H4 (cell line): ENCODE data around the gene PTPN12. TPM values are rescaled to one million over a fixed set of nuclear protein-coding genes. Genes with fewer than 3 reads are reported as not detected.
"Not testable (repeated sequence)": the region's sequence is repeated elsewhere in the genome, so short reads cannot be mapped to it uniquely, and the experiment has no call there.

ENCODE experiments used
- DNase-seq: peaks from one replicate; pipeline ENCODE4 v3.0.0-alpha.2; 2015; ENCODE audit warnings: low spot score
- total RNA-seq: library from RNA; depleted of rRNA; stranded (reverse); fragments of >200 nt; shearing (Covaris generic); gene quantifications from 2 replicates; pipeline ENCODE4 v1.2.3, GENCODE V29; 2014

PTPN12 gene
- total RNA-seq, 1 experiment from 2014 or later, result 24.4 TPM

DNA sequence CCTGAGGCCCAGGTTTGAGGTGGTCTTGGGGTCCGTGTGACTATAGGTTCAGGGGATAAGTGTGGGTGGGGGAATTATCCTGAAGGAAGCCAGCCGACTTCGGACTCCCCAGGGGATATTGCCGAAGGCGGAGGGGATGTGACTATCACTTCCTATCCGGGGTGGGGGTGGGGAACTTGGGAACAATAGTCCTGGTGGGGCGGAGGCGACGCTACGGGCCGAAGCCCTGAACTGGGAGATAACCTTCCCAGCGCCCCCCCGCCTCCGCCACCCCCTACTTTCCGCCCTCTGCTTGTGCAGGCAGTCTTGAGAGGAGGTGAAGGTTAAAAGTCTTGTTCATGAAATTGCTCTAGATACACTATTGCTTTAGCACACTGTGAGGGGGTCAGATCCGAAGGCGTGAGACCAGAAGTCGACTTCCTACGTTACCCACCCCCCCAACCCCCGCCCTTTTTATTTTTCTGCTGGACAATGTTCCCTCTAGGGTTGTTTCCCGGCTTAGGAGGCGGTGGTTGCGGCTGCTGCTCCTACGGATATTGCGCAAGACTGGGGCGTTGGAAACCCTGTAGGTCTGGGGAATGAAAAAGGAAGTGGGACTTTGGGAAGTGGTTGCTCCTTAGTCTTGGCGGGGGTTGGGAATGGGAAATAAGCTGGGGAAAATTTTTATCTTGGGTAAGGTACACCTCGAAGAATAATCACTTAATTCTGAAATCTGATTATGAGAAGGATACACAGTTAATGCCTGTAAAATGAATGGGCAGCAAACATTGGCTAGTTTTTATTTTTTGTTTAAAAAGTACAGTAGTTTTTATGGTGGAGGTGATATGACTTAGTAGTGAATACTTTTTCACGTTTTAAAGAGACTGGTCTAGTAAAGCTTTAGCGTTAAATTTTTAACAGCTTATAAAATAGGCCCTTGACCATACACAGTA is 1.5 kb downstream of the PTPN12 start:
- peak; percentile 98 for DNase-seq

- DNase-seq, result no peak
Measured at GRCh38 chr7:77540402-77540822, 3.3 kb downstream of the PTPN12 start.

DNA sequence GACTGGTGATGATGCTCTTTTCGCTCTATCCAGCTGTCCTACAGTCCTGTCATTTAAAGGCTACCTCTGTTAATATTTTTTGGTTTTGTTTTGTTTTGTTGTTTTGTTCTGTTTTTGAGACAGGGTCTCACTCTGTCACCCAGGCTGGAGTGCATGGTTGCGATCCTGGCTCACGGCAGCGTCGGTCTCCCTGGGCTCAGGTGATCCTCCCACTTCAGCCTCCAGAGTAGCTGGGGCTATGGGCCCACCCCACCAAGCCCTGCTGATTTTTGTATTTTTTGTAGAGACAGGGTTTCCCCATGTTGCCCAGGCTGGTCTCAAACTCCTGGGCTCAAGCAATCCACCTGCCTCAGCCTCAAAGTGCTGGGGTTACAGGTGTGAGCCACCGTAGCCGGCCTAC is 3.9 kb downstream of the PTPN12 start:
- not testable (repeated sequence) for DNase-seq

GRCh38 chr7:77542409-77542808 is 5.3 kb downstream of the PTPN12 start:
- no peak for DNase-seq

- DNase-seq, result no peak
Measured at GRCh38 chr7:77542895-77543294, 5.8 kb downstream of the PTPN12 start.

GRCh38 chr7:77543910-77544309 is 6.8 kb downstream of the PTPN12 start:
- no peak for DNase-seq

- DNase-seq, result no peak
Measured at GRCh38 chr7:77544518-77544917, 7.4 kb downstream of the PTPN12 start.

DNA sequence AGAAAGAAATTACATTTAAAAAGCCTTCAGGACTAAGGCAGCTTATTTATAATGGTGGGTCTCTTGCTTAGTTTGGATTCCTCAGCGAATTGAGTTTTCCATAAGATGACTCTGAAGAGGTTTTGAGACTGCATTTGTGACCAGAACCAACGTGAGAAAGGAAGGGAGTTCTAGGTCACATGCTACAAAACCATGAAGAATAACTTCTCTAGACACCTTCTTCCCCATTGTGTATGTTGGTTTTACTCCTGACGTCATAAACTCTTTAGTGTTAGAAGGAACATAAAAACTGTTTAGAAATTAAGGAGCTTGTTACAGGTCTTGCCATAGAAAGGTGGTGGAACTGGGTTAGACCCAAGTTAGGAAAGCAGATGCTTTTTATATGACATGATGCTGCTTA is 11.1 kb downstream of the PTPN12 start:
- no peak for DNase-seq

DNA sequence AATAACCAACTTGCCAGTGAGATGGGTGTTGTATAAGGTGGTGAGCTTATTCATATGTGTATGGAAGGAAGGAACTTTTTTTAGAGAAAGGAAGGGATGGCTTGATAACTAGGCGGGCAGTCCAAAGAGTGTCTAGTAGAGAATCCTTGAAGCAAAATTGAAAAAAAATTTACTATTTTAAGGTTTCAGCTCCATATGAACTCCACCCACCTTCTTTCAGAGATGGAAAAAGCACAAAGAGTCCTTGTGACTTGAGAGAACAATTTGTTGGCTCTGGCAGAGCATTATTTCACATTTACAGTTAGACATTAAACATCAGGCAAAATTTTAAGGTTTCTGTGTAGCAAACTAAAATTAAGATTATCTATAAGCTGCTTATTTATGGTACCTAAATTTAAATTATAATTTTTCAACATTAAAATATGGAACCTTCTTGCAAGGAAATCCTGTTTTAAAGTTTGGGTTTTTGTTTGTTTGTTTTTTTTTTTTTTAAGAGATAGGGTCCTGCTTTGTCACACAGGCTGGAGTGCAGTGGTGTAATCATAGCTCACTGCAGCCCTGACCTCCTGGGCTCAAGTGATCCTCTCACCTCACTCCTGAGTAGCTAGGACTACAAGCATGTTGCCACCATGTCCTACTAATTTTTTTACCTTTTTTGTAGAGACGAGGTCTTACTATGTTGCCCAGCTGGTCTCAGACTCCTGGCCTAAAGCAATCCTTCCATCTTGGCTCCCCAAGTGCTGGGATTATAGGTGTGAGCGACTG is 12.2 kb downstream of the PTPN12 start:
- DNase-seq, result no peak

- no peak for DNase-seq
Measured at GRCh38 chr7:77550586-77550985, 13.5 kb downstream of the PTPN12 start.

GRCh38 chr7:77553123-77553522 is 16.0 kb downstream of the PTPN12 start:
- DNase-seq, result no peak

- no peak for DNase-seq
Measured at GRCh38 chr7:77558284-77558967, 21.3 kb downstream of the PTPN12 start.

DNA sequence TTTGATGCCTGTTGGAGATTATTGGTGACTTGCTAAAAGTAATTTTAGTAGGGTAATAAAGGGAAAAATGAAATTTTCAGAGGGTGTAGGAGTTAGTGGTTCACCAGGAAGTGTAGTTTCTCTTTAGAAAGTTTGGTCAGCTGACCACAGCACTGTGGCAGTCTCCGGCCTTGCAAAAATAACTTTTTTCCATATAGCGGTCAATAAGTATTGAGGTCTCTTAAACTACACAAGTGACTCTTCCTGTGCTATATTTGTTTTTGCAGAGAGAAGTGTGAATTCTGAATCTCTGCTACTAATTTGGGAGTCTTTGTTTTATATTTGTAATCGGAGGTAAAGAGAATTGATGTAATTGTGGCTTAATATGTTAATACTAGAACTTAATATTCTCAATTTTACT is 24.3 kb downstream of the PTPN12 start:
- no peak for DNase-seq

- DNase-seq, result no peak
Measured at GRCh38 chr7:77563275-77563674, 26.2 kb downstream of the PTPN12 start.

- DNase-seq, result no peak
Measured at GRCh38 chr7:77565917-77566316, 28.8 kb downstream of the PTPN12 start.

GRCh38 chr7:77566421-77566820 is 29.3 kb downstream of the PTPN12 start:
- DNase-seq, result no peak

DNA sequence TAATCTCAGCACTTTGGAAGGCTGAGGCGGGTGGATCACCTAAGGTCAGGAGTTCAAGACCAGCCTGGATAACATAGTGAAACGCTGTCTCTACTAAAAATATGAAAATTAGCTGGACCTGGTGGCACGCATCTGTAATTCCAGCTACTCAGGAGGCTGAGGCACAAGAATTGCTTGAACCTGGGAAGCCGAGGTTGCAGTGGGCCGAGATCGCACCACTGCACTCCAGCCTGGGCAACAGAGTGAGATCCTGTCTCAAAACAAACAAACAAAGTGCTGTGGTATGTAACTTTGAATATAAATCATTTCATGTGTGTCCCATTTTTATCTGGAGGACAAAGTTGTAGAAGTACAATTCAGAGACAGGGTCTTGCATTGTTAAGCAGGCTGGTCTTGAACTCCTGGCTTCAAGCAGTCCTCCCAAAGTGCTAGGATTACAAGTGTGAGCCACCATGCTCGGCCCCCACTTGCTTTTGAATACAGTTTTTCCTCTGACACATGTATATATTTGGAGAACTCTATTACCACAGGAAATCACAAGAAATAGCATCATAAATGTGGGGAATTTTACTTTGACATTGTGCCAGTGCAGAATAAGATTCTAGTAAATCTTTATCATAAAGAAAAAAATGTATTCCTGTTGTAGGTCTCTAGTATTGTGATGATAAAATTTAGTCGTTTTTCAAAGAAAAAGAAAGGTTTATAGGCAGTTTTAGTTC is 32.6 kb downstream of the PTPN12 start:
- DNase-seq, result no peak

DNA sequence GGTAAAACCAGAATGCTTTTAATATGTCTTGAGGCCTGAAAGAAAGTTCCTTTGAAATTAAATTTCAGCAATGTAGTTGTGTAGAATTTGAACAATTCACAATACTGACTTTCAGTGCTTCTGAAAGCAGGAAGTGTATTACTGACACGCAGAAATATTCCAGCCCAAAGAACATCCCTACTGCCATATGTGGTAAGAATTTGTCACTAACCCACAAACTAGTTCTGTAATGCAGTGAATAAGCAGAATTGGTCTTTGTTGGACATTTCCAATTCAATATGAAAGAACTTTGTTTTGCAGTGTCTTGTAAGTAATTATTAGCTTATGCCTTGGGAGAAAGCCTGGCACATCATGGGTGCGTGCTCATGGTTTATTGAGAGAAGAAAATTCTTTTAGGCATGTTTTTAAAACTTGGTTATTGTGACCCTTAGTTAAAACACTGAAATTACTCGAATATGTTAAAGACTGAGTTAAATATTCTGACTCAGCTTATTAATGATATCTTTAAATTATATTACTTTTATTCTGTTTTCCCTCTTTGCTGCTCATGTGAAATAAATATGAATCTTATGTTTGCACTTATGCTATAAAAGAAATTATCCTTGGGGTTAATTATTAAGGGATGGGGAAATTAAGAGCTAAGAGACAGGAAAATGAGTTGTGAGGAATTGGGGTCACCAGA is 33.4 kb downstream of the PTPN12 start:
- peak; percentile 86 for DNase-seq

GRCh38 chr7:77571801-77572200 is 34.7 kb downstream of the PTPN12 start:
- no peak for DNase-seq

DNA sequence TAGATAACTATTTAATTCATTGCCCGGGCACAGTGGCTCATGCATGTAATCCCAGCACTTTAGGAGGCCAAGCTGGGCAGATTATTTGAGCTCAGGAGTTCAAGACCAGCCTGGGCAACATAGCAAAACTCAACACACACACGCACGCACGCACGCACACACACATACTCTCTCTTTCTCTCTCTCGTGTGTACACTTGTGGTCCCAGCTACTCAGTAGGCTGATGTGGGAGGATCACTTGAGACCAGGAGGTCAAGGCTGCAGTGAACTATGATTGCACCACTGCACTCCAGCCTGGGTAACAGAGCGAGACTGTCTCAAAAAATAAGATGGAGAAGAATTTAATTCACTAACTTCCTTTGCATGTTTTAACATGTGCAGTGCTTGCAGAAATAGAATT is 38.1 kb downstream of the PTPN12 start:
- no peak for DNase-seq

DNA sequence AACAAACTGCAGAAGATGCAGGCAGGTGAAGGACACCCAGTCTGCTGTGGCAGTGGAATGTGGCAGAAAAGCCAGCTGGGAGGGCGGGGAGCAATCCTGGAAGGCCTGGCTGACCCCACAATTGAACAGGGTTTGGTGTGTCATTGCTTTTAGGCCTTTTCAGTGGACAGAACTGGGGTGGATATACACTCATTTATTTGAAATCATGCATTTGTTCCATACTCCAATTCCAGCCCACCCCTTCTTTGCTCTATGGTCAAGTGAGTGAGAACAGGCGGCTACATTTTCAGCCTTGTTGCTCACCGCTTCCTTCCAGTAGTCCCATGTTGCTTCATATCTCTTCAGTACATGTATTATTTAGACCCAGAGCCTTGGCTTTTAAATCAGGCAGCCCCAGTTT is 39.8 kb downstream of the PTPN12 start:
- no peak for DNase-seq
